Trophoblast cell (in vitro differentiated cells and primary cell): ENCODE measurements around the gene ARF3.

Experiments
- DNase-seq, 2 donors: peaks; one replicate each; pipeline ENCODE4 v3.0.0-alpha.2; 2016
- H2AFZ ChIP-seq: 2 replicates; pipeline ENCODE4 v1.6.1; 2013; ENCODE audit warnings: low read length, moderate library complexity, mild to moderate bottlenecking; ENCODE audit not compliant: insufficient read depth, poor library complexity
- H2AK5ac ChIP-seq: 2 replicates; pipeline ENCODE4 v1.6.1; 2013; ENCODE audit warnings: mild to moderate bottlenecking, low read length
- H2BK120ac ChIP-seq: 2 replicates; pipeline ENCODE4 v1.6.1; 2013; ENCODE audit warnings: low read length, mild to moderate bottlenecking, moderate library complexity; ENCODE audit not compliant: insufficient read depth, poor library complexity
- H2BK12ac ChIP-seq: 2 replicates; pipeline ENCODE4 v1.6.1; 2013; ENCODE audit warnings: mild to moderate bottlenecking, low read length, moderate library complexity
- H2BK5ac ChIP-seq: 2 replicates; pipeline ENCODE4 v1.6.1; 2013; ENCODE audit warnings: low read length, low read depth, moderate library complexity, mild to moderate bottlenecking; ENCODE audit not compliant: poor library complexity
- H3K14ac ChIP-seq: 2 replicates; pipeline ENCODE4 v1.6.1; 2013; ENCODE audit warnings: mild to moderate bottlenecking, low read length
- H3K18ac ChIP-seq: 2 replicates; pipeline ENCODE4 v1.6.1; 2013; ENCODE audit warnings: mild to moderate bottlenecking, low read length
- H3K23ac ChIP-seq: 2 replicates; pipeline ENCODE4 v1.6.1; 2013; ENCODE audit warnings: low read length
- H3K27ac ChIP-seq: 2 replicates; pipeline ENCODE4 v1.5.1; 2013; ENCODE audit warnings: low read depth, mild to moderate bottlenecking, inconsistent platforms, low read length, moderate library complexity
- H3K27me3 ChIP-seq: 2 replicates; pipeline ENCODE4 v1.6.1; 2013; ENCODE audit warnings: inconsistent platforms, mild to moderate bottlenecking, low read length, moderate library complexity; ENCODE audit not compliant: insufficient read depth
- H3K36me3 ChIP-seq, 2 experiments: 1 replicate in 1 of 2; 2 replicates in 1 of 2; pipeline ENCODE4 v1.6.1; 2013; ENCODE audit warnings: low read length in 2 of 2, mild to moderate bottlenecking in 2 of 2, moderate library complexity in 1 of 2; ENCODE audit not compliant: insufficient read depth in 2 of 2, control insufficient read depth in 1 of 2
- H3K4ac ChIP-seq: 2 replicates; pipeline ENCODE4 v1.6.1; 2013; ENCODE audit warnings: low read depth, mild to moderate bottlenecking, low read length, moderate library complexity
- H3K4me1 ChIP-seq, 2 experiments: 1 replicate in 1 of 2; 2 replicates in 1 of 2; pipeline ENCODE4 v1.6.1; 2013; ENCODE audit warnings: low read length in 2 of 2, mild to moderate bottlenecking in 2 of 2, moderate library complexity in 1 of 2; ENCODE audit not compliant: insufficient read depth in 2 of 2, control insufficient read depth in 1 of 2
- H3K4me2 ChIP-seq: 2 replicates; pipeline ENCODE4 v1.6.1; 2013; ENCODE audit warnings: inconsistent platforms, mild to moderate bottlenecking, low read length, moderate library complexity
- H3K4me3 ChIP-seq: 2 replicates; pipeline ENCODE4 v1.5.1; 2013; ENCODE audit warnings: mild to moderate bottlenecking, low read depth, low read length, inconsistent platforms
- H3K79me1 ChIP-seq: one replicate; pipeline ENCODE4 v1.6.1; 2013; ENCODE audit warnings: low read length
- H3K79me2 ChIP-seq: 2 replicates; pipeline ENCODE4 v1.6.1; 2013; ENCODE audit warnings: low read length, mild to moderate bottlenecking; ENCODE audit not compliant: control insufficient read depth, insufficient read depth, poor library complexity
- H3K9ac ChIP-seq: 2 replicates; pipeline ENCODE4 v1.6.1; 2013; ENCODE audit warnings: mild to moderate bottlenecking, low read length
- H3K9me3 ChIP-seq: 2 replicates; pipeline ENCODE4 v1.6.1; 2013; ENCODE audit warnings: low read depth, mild to moderate bottlenecking, control low read depth, inconsistent platforms, low read length; ENCODE audit not compliant: insufficient read depth
- H4K12ac ChIP-seq: 2 replicates; pipeline ENCODE4 v1.6.1; 2013; ENCODE audit warnings: low read depth, mild to moderate bottlenecking, low read length, moderate library complexity
- H4K8ac ChIP-seq: 2 replicates; pipeline ENCODE4 v1.6.1; 2013; ENCODE audit warnings: low read depth, mild to moderate bottlenecking, low read length, moderate library complexity
- H4K91ac ChIP-seq: one replicate; pipeline ENCODE4 v1.6.1; 2013; ENCODE audit warnings: low read depth, mild to moderate bottlenecking, low read length, moderate library complexity
- WGBS: extraction: QIAGEN DNeasy Blood & Tissue Kit; methylation state at CpG from one replicate; pipeline ENCODE4 v1.1.7; 2013; ENCODE audit warnings: missing lambda C conversion rate; ENCODE audit not compliant: insufficient read length, insufficient coverage; ENCODE audit errors: extremely low coverage; 5-methylcytosine and 5-hydroxymethylcytosine counted together

The ARF3 gene

DNA sequence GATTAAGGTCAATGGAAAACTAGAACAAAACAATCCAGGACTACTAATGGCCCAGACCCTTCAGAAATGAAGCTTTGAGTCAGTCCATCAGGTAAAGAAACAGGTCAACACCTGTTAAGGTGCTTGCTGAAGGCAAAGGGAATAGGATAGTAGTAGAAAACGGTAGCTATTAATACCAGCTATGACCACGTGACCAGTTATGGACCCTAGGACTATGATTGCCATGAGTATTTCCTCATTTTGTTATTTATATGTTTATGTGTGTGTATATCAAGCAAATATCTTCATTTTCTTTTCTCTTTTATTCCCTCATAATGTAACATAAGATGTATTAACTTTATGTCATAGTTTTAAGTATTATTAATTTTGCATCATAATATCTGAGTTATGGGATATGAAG is 57.6 kb downstream of the ARF3 start:
- H4K91ac ChIP-seq, result no peak overlapping the region

GRCh38 chr12:48894271-48894670 is 63.0 kb downstream of the ARF3 start:
- Histone ChIP-seq H3K9ac (no peak overlapping the region), H2BK120ac (no peak overlapping the region), H2AFZ (no peak overlapping the region), H3K79me2 (peaks cover 1% of the 10 kb centered on the region), H3K9me3 (no peaks in the 10 kb centered on the region), H3K79me1 (no peaks in the 10 kb centered on the region), H2BK5ac (no peak overlapping the region), H4K12ac (no peak overlapping the region), H3K4ac (no peak overlapping the region), H2AK5ac (no peak overlapping the region), H3K27me3 (no peaks in the 10 kb centered on the region), H3K4me1 (no peaks in the 10 kb centered on the region), H4K91ac (no peak overlapping the region), H3K23ac (no peak overlapping the region), H3K18ac (no peak overlapping the region), H3K4me2 (no peak overlapping the region), H3K27ac (no peak overlapping the region), H3K14ac (no peak overlapping the region), H3K4me3 (no peak overlapping the region), H4K8ac (no peak overlapping the region), H2BK12ac (no peak overlapping the region), H3K36me3 (no peaks in the 10 kb centered on the region)
- DNase-seq, result no peak
- WGBS, result no CpG with 5 or more reads among the region's 1 CpG

More for the DNA sequence above, 57.6 kb downstream of the ARF3 start:
- H3K27ac ChIP-seq, result no peak overlapping the region
- no peak overlapping the region for H2BK12ac ChIP-seq
- no peak overlapping the region for H2AFZ ChIP-seq
- H3K14ac ChIP-seq, result no peak overlapping the region
- DNase-seq, result no peak
- no peaks in the 10 kb centered on the region for H3K9me3 ChIP-seq
- no peak overlapping the region for H4K8ac ChIP-seq
- no peak overlapping the region for H4K12ac ChIP-seq
- H3K79me2 ChIP-seq, result no peaks in the 10 kb centered on the region
- no peak overlapping the region for H2AK5ac ChIP-seq
- H3K27me3 ChIP-seq, result no peaks in the 10 kb centered on the region
- H2BK120ac ChIP-seq, result no peak overlapping the region
- H3K4ac ChIP-seq, result no peak overlapping the region
- H3K9ac ChIP-seq, result no peak overlapping the region
- no peak overlapping the region for H3K4me3 ChIP-seq
- no peak overlapping the region for H2BK5ac ChIP-seq
- H3K4me2 ChIP-seq, result no peak overlapping the region
- no peak overlapping the region for H3K23ac ChIP-seq
- H3K36me3 ChIP-seq, result no peaks in the 10 kb centered on the region
- no CpG with 5 or more reads among the region's 2 CpGs for WGBS
- H3K18ac ChIP-seq, result no peak overlapping the region
- H3K79me1 ChIP-seq, result no peaks in the 10 kb centered on the region
- H3K4me1 ChIP-seq, result peaks cover 0 to 2% of the 10 kb centered on the region in 2 experiments

DNA sequence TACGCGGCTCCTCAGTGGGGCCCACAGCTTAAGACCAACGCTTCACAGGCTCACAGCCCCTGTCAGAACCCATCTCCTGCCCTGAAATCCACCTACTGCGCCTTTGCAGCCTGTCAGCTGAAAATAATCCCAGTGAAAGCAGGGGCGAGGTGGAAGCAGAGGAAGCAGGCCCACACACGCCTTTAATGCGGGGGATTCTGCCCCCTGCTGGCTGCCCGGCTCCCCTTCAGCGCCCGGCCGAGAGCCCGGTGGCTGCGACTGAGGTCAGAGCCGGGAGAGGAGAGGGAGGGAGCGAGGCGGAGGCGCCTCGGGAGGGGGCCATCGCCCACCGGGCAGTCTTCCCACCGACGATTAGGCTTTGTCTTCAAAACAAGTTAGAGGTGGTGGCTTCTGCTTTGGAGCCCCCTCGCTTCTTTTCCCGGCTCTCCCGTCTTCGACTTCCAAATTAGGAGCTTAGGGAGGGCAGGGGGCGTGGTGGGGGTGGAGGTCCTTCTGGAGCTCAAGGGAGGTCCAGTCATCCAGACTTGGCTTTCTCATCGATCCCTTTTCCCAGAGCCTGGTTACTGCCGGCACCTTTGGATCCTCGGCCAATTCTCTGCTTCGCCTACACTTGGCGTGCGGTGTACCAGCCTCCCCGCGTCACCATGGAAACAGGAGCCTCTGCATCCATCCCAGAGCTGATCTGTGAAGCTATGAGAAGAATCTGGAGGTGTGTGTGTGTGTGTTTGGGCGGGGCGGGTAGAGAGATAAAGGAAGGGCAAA is 66.4 kb downstream of the ARF3 start:
- Histone ChIP-seq H3K27ac (no peak overlapping the region), H3K23ac (no peak overlapping the region), H2BK12ac (peak overlapping the region; percentile 72), H2BK120ac (no peak overlapping the region), H3K79me2 (peaks cover 1% of the 10 kb centered on the region), H2AK5ac (no peak overlapping the region), H3K18ac (no peak overlapping the region), H3K4me3 (no peak overlapping the region), H3K4me1 (peaks cover 2 to 4% of the 10 kb centered on the region in 2 experiments), H3K36me3 (no peaks in the 10 kb centered on the region), H3K27me3 (no peaks in the 10 kb centered on the region), H2BK5ac (no peak overlapping the region), H2AFZ (peak overlapping the region; percentile 67), H3K9ac (no peak overlapping the region), H3K79me1 (no peaks in the 10 kb centered on the region), H3K4me2 (peak overlapping the region; percentile 66), H4K91ac (no peak overlapping the region), H3K9me3 (no peaks in the 10 kb centered on the region), H4K12ac (no peak overlapping the region), H4K8ac (peak overlapping the region; percentile 69), H3K4ac (no peak overlapping the region), H3K14ac (no peak overlapping the region)
- peak; percentile 61 to 81 for DNase-seq
- WGBS, result no CpG with 5 or more reads among the region's 37 CpGs

DNA sequence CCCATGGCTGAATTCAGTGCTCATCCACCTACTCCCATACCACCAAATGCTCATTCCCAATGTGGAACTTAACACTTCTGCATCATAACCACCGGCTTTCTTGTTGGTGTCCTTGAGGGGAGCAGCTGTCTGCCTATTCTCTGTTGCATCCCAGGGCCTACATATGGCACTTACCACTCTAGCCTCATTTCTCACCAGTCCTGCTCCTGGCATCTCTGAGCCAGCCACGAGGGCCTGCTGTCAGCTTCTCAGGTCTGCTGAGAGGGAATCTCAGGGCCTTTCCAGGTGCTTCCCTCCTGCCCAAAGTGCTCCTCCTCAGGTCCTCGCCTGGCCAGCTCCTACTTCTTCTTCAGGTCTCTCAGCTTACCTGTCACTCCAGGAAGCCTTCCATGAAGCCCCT is 67.6 kb downstream of the ARF3 start:
- no peak overlapping the region for H3K4ac ChIP-seq
- H3K4me1 ChIP-seq, result peaks cover 4% of the 10 kb centered on the region in 2 experiments
- H3K14ac ChIP-seq, result no peak overlapping the region
- H3K79me2 ChIP-seq, result peaks cover 1% of the 10 kb centered on the region
- DNase-seq, result no peak
- H3K18ac ChIP-seq, result no peak overlapping the region
- H2BK120ac ChIP-seq, result no peak overlapping the region
- H4K91ac ChIP-seq, result no peak overlapping the region
- H4K12ac ChIP-seq, result no peak overlapping the region
- H3K79me1 ChIP-seq, result no peaks in the 10 kb centered on the region
- H3K27me3 ChIP-seq, result no peaks in the 10 kb centered on the region
- H2AK5ac ChIP-seq, result peak overlapping the region; percentile 21
- no peaks in the 10 kb centered on the region for H3K36me3 ChIP-seq
- no peak overlapping the region for H3K27ac ChIP-seq
- H2AFZ ChIP-seq, result no peak overlapping the region
- H3K23ac ChIP-seq, result no peak overlapping the region
- no peak overlapping the region for H4K8ac ChIP-seq
- H2BK5ac ChIP-seq, result no peak overlapping the region
- no peaks in the 10 kb centered on the region for H3K9me3 ChIP-seq
- H3K9ac ChIP-seq, result no peak overlapping the region
- H3K4me2 ChIP-seq, result no peak overlapping the region
- no CpG with 5 or more reads among the region's 3 CpGs for WGBS
- H2BK12ac ChIP-seq, result no peak overlapping the region
- H3K4me3 ChIP-seq, result no peak overlapping the region
